ENCODE data around the gene EID1.

GRCh38 chr15:48924528-48925393 is 46.8 kb downstream of the EID1 start:
- TF ChIP-seq CTCF (conservative IDR thresholded peaks at IDR 0.05 in 1 of 2, IDR thresholded peaks at IDR 0.05 in 1 of 2; ENCODE audit: low read depth in 1 of 2, low read length in 2 of 2) (no peak), EZH2 (IDR thresholded peaks at IDR 0.05; ENCODE audit: low read length, missing control alignments) (no peak)

Measured in fibroblast of lung (primary cell).